Measurements from ENCODE around the gene AMOT. TPM values are rescaled to one million over a fixed set of nuclear protein-coding genes. Genes with fewer than 3 reads are reported as not detected.

The AMOT gene
- total and polyA plus RNA-seq, 2 of the 4 experiments (the other 2 are of a cell fraction), result 4.7 to 9.1 TPM

GRCh38 chrX:112799425-112799824, 41.2 kb downstream of the AMOT start:
- WGBS, 2 experiments (ENCODE audit: extremely low coverage in 2 of 2, insufficient read length in 1 of 2), result no CpG with 5 or more reads among the region's 1 CpG
- Histone ChIP-seq H3K9me3 (ENCODE audit: control insufficient read depth, insufficient read depth, low read length) (no peaks in the 10 kb centered on the region), H2BK15ac (ENCODE audit: low read depth, low read length) (no peak overlapping the region), H3K4me3 (ENCODE audit: insufficient read depth, low read depth, low read length) (no peak overlapping the region), H4K20me1 (ENCODE audit: insufficient read depth, low read length) (no peaks in the 10 kb centered on the region), H4K8ac (ENCODE audit: low read depth in 2 of 2, low read length in 2 of 2) (no peak overlapping the region), H2AFZ (replicated peaks; ENCODE audit: low read length, poor library complexity) (no peak overlapping the region), H3K18ac (ENCODE audit: low read depth, low read length) (no peak overlapping the region), H2BK20ac (ENCODE audit: low read depth, low read length) (no peak overlapping the region), H2AK5ac (ENCODE audit: low read depth, low read length) (no peak overlapping the region), H3K9ac (ENCODE audit: low read depth, low read length) (no peak overlapping the region), H3K79me1 (ENCODE audit: low read depth in 1 of 2, low read length in 2 of 2) (no peaks in the 10 kb centered on the region), H3K27me3 (ENCODE audit: control insufficient read depth, insufficient read depth, low read length) (no peaks in the 10 kb centered on the region), H3K4me2 (ENCODE audit: low read depth, low read length) (no peak overlapping the region), H3K56ac (ENCODE audit: extremely low read depth, insufficient read depth, low read length) (no peak overlapping the region), H4K91ac (ENCODE audit: insufficient read depth, low read depth, low read length) (no peak overlapping the region), H3K23ac (ENCODE audit: low read depth, low read length) (no peak overlapping the region), H3K9me1 (ENCODE audit: insufficient read depth, low read length) (no peaks in the 10 kb centered on the region), H3K4me1 (ENCODE audit: control insufficient read depth, insufficient read depth, low read length) (no peaks in the 10 kb centered on the region), H2BK5ac (ENCODE audit: low read depth, low read length, poor library complexity, severe bottlenecking) (no peak overlapping the region), H4K5ac (ENCODE audit: low read depth, low read length) (no peak overlapping the region), H3K27ac (ENCODE audit: insufficient read depth, low read length) (no peak overlapping the region), H2AK9ac (replicated peaks; ENCODE audit: low read depth, low read length, poor library complexity) (no peak overlapping the region), H3K14ac (replicated peaks; ENCODE audit: low read depth, low read length) (no peak overlapping the region), H3K36me3 (ENCODE audit: control insufficient read depth, insufficient read depth, low read length) (no peaks in the 10 kb centered on the region), H3K4ac (ENCODE audit: low read depth, low read length) (no peak overlapping the region), H2BK120ac (ENCODE audit: low read depth, low read length) (no peak overlapping the region)
- POLR2A ChIA-PET (ENCODE audit: unreplicated experiment), result no interaction called here
- no peak for ATAC-seq (ENCODE audit: low read depth)
- no peak for TF ChIP-seq RCOR1 (IDR thresholded peaks at IDR 0.05; ENCODE audit: insufficient replicate concordance, low read length)
- no peak for TF ChIP-seq MAZ (IDR thresholded peaks at IDR 0.05; ENCODE audit: borderline replicate concordance, low read depth, low read length)
- no peak for TF ChIP-seq BHLHE40 (IDR thresholded peaks at IDR 0.05; ENCODE audit: low read depth, low read length)
- no peak for TF ChIP-seq RAD21 (IDR thresholded peaks at IDR 0.05; ENCODE audit: low read length)
- no peak for TF ChIP-seq CTCF (conservative IDR thresholded peaks at IDR 0.05; ENCODE audit: low read depth, low read length)
- TF ChIP-seq MXI1 (IDR thresholded peaks at IDR 0.05; ENCODE audit: borderline replicate concordance, low read depth, low read length), result no peak
- no peak for TF ChIP-seq USF2 (IDR thresholded peaks at IDR 0.05; ENCODE audit: low read depth, low read length)
- no TSS peak for BruUV-seq (replicated peaks)
- dilution Hi-C loops (cut with HindIII; ENCODE audit: low sequenced_read_pairs, unreplicated experiment), result no loop called here
- intact Hi-C loops (cut with micrococcal nuclease), result no loop called here
- in situ Hi-C loops (cut with MboI; ENCODE audit: low sequenced_read_pairs), result no loop called here
- no peak for DNase-seq
- CTCF ChIA-PET, result no interaction called here
